Kidney (tissue), 14 donors: ENCODE measurements around the gene CMTM7. TPM values are rescaled to one million over a fixed set of nuclear protein-coding genes. Genes with fewer than 3 reads are reported as not detected.

Source experiments
- DNase-seq, 5 donors: peaks; one replicate each; pipeline ENCODE4 v3.0.0-alpha.2; 2013 to 2020
- FAIRE-seq: peaks from 2 replicates; lab custom pipeline; 2012; peaks lifted over from hg19 to GRCh38; lab: Jason Lieb, UNC
- H3K27ac ChIP-seq, 2 donors: one replicate each; pipeline ENCODE4 v1.7.0; 2013; ENCODE audit warnings: low read depth in 2 of 2, low read length in 2 of 2, inconsistent platforms in 1 of 2
- H3K27me3 ChIP-seq: one replicate; pipeline ENCODE4 v1.7.1; 2013; ENCODE audit warnings: low read length, inconsistent platforms; ENCODE audit not compliant: control insufficient read depth, insufficient read depth
- H3K36me3 ChIP-seq, 3 donors: one replicate each; pipeline versions ENCODE4 v1.7.0 to v1.7.1; 2013; ENCODE audit warnings: low read length in 3 of 3, control low read depth in 1 of 3, inconsistent platforms in 1 of 3; ENCODE audit not compliant: insufficient read depth in 3 of 3, control insufficient read depth in 2 of 3
- H3K4me1 ChIP-seq, 3 donors: one replicate each; pipeline versions ENCODE4 v1.7.0 to v1.7.1; 2013; ENCODE audit warnings: low read length in 3 of 3, inconsistent platforms in 1 of 3, low read depth in 1 of 3; ENCODE audit not compliant: control insufficient read depth in 2 of 3, insufficient read depth in 2 of 3
- H3K4me3 ChIP-seq, 3 donors: one replicate each; pipeline versions ENCODE4 v1.7.0 to v1.8.1; 2013; ENCODE audit warnings: low read length in 3 of 3, control low read depth in 1 of 3, inconsistent platforms in 1 of 3
- H3K9ac ChIP-seq, 3 donors: one replicate each; pipeline versions ENCODE4 v1.7.0 to v1.7.1; 2013; ENCODE audit warnings: low read length in 3 of 3, control low read depth in 1 of 3, inconsistent platforms in 1 of 3
- H3K9me3 ChIP-seq, 3 donors: one replicate each; pipeline versions ENCODE4 v1.7.0 to v1.7.1; 2013; ENCODE audit warnings: low read length in 3 of 3, control low read depth in 1 of 3, inconsistent platforms in 1 of 3; ENCODE audit not compliant: control insufficient read depth in 2 of 3, insufficient read depth in 1 of 3
- intact Hi-C: fragments of 100-400 bp; cut with DNase I; formaldehyde crosslinking; loops from one replicate; pipeline ENCODE4 v1.11.1; 2022
- polyA plus RNA-seq: library from polyadenylated mRNA; stranded (reverse); fragments of 350-450 nt; fragmentation: Illumina TruSeq; extraction: RNeasy Lipid Tissue Mini Kit (QIAGEN cat#74804); gene quantifications from one replicate; pipeline ENCODE4 v1.2.3, GENCODE V29; 2014; ENCODE audit warnings: low read depth, low replicate concordance; ENCODE audit not compliant: insufficient read depth
- total RNA-seq: library from RNA; stranded (reverse); fragmentation: NEBNext Ultra II Directional; extraction: Animal tissue kit (Norgen Biotek cat#: 25700); gene quantifications from one replicate; pipeline ENCODE4 v1.2.1, GENCODE V29; 2021
- TF ChIP-seq, protein P1 (sequence below): IDR thresholded peaks from 3 replicates; pipeline ENCODE4 v1.5.1; 2012; ENCODE audit warnings: mild to moderate bottlenecking, moderate library complexity, borderline replicate concordance; ENCODE audit not compliant: insufficient read depth; ENCODE audit errors: extremely low read depth
- donor health status: control.
- donor health status: control.
- donor health status: control.
- donor health status: control.
- donor health status: control.
- donor health status: DM: yes; HTN: yes; CAD: no.
- donor health status: Normal renal cell carcinoma (clear cell type).

Gene CMTM7
- total and polyA plus RNA-seq, 2 donors from 2014 or later, result 26.0 to 38.2 TPM

- Histone ChIP-seq H3K4me3 (no peak overlapping the region), H3K9ac (no peak overlapping the region), H3K27me3 (no peaks in the 10 kb centered on the region), H3K4me1 (no peaks in the 10 kb centered on the region), H3K36me3 (peaks cover 0 to 15% (median 4%) of the 10 kb centered on the region in 3 donors), H3K9me3 (no peaks in the 10 kb centered on the region), H3K27ac (no peak overlapping the region)
- TF ChIP-seq, protein P1, sequence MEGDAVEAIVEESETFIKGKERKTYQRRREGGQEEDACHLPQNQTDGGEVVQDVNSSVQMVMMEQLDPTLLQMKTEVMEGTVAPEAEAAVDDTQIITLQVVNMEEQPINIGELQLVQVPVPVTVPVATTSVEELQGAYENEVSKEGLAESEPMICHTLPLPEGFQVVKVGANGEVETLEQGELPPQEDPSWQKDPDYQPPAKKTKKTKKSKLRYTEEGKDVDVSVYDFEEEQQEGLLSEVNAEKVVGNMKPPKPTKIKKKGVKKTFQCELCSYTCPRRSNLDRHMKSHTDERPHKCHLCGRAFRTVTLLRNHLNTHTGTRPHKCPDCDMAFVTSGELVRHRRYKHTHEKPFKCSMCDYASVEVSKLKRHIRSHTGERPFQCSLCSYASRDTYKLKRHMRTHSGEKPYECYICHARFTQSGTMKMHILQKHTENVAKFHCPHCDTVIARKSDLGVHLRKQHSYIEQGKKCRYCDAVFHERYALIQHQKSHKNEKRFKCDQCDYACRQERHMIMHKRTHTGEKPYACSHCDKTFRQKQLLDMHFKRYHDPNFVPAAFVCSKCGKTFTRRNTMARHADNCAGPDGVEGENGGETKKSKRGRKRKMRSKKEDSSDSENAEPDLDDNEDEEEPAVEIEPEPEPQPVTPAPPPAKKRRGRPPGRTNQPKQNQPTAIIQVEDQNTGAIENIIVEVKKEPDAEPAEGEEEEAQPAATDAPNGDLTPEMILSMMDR, result no peak
- DNase-seq (no peak), FAIRE-seq (no peak)
- intact Hi-C loops, result no loop called here
These were observed 89.0 kb downstream of the CMTM7 start for GRCh38 chr3:32480604-32481003.

DNA sequence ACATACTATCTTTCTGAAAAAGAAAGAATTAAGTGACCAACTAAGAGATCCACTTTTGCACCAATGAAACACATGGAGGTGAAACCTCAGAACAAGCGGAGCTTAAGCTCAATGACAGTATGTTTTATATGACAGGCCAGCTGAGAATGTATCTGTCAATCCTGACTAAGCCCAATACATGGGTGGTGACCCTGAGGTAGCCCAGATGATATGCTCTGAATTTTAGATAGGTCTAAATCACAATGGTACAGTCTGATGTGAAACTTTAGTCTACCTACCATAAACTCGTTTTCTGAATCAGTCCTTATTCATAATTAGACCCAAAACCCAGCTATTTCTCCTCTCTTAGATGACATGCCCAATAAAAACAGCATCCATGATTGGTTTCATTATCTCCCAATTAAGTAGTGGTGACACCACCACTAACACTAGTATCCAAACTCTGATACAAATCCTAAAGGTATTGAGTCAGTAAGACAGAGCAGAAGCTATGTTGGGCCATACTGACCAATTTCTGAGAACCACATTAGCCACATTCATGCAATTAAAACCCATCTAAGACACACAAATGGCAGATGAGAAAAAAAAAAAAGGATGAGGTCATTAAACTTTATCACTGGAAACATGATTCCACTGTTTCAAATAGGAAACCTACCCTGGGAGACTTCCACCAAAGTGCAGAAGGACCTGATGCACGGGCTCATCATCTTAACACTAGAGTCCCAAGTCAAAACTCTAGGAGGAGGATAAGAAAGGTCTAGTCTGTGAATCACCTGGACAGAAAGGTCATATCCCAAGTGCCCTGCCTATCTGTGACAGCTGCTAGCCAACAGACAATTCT is 90.4 kb downstream of the CMTM7 start:
- DNase-seq (no peak), FAIRE-seq (no peak)
- TF ChIP-seq, protein P1, result no peak
- no peak overlapping the region for H3K9ac ChIP-seq
- H3K4me1 ChIP-seq, result no peaks in the 10 kb centered on the region
- H3K27me3 ChIP-seq, result no peaks in the 10 kb centered on the region
- no peak overlapping the region for H3K27ac ChIP-seq
- intact Hi-C loops, result no loop called here
- peaks cover 0 to 15% (median 4%) of the 10 kb centered on the region in 3 donors for H3K36me3 ChIP-seq
- no peaks in the 10 kb centered on the region for H3K9me3 ChIP-seq
- H3K4me3 ChIP-seq, result no peak overlapping the region

DNA sequence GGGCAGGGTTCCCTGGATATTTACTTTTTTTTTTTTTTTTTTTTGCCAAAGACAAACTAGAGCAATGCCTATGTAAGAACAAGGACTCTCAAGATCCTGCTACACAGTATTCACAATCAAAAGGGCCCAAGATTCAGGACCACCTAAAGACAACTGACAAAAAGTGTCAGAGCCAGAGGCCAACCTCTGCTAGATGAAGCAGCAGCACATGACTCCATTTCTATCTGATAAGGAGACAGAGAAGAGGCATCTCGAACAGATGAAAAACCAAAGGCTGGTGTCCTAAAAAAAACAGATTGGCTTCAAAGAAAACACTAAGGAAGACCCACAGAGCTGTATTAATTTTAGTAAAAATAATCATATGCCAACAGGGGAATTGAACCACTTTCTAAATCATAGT is 91.0 kb downstream of the CMTM7 start:
- FAIRE-seq (no peak), DNase-seq (no peak)
- intact Hi-C loops, result no loop called here

More for the DNA sequence above, 91.0 kb downstream of the CMTM7 start:
- Histone ChIP-seq H3K27me3 (no peaks in the 10 kb centered on the region), H3K4me1 (no peaks in the 10 kb centered on the region), H3K27ac (no peak overlapping the region), H3K36me3 (peaks cover 0 to 15% (median 4%) of the 10 kb centered on the region in 3 donors), H3K9me3 (no peaks in the 10 kb centered on the region), H3K4me3 (no peak overlapping the region), H3K9ac (no peak overlapping the region)
- TF ChIP-seq, protein P1, result no peak
